ENCODE measurements around the gene FAM229A.

Gene FAM229A

GRCh38 chr1:32335535-32335789 lies 26.8 kb downstream of the FAM229A start:
- DNase-seq (ENCODE audit: low read depth) = no peak
- no peak for TF ChIP-seq CTCF (IDR thresholded peaks at IDR 0.05; ENCODE audit: insufficient read depth, low read depth, low read length, missing control alignments)
- H3K4me3 ChIP-seq (ENCODE audit: low read length) = peak overlapping the region; percentile 47

- TF ChIP-seq CTCF (IDR thresholded peaks at IDR 0.05; ENCODE audit: insufficient read depth, low read depth, low read length, missing control alignments) = peak; percentile 36
- DNase-seq (ENCODE audit: low read depth) = peak; percentile 35
- H3K4me3 ChIP-seq (ENCODE audit: low read length) = peak overlapping the region; percentile 47
Measured at GRCh38 chr1:32334864-32335534, 27.3 kb downstream of the FAM229A start.

GRCh38 chr1:32334274-32334861 lies 27.9 kb downstream of the FAM229A start:
- no peak overlapping the region for H3K4me3 ChIP-seq (ENCODE audit: low read length)
- no peak for TF ChIP-seq CTCF (IDR thresholded peaks at IDR 0.05; ENCODE audit: insufficient read depth, low read depth, low read length, missing control alignments)
- DNase-seq (ENCODE audit: low read depth) = no peak

- no peak for TF ChIP-seq CTCF (IDR thresholded peaks at IDR 0.05; ENCODE audit: insufficient read depth, low read depth, low read length, missing control alignments)
- DNase-seq (ENCODE audit: low read depth) = no peak
- no peak overlapping the region for H3K4me3 ChIP-seq (ENCODE audit: low read length)
Measured at GRCh38 chr1:32333251-32333963, 28.9 kb downstream of the FAM229A start.

- DNase-seq (ENCODE audit: low read depth) = peak; percentile 71
- H3K4me3 ChIP-seq (ENCODE audit: low read length) = no peak overlapping the region
- TF ChIP-seq CTCF (IDR thresholded peaks at IDR 0.05; ENCODE audit: insufficient read depth, low read depth, low read length, missing control alignments) = no peak
Measured at GRCh38 chr1:32332290-32333079, 29.8 kb downstream of the FAM229A start.

- TF ChIP-seq CTCF (IDR thresholded peaks at IDR 0.05; ENCODE audit: insufficient read depth, low read depth, low read length, missing control alignments) = no peak
- no peak for DNase-seq (ENCODE audit: low read depth)
- H3K4me3 ChIP-seq (ENCODE audit: low read length) = no peak overlapping the region
Measured at GRCh38 chr1:32331549-32331948, 30.7 kb downstream of the FAM229A start.

Data from epithelial cell of esophagus (primary cell).